Measurements from ENCODE around the gene THAP7. TPM values are rescaled to one million over a fixed set of nuclear protein-coding genes. Genes with fewer than 3 reads are reported as not detected.

THAP7 gene
- total RNA-seq, 1 experiment from 2014 or later = 41.1 TPM

Other genes with a start within 250 kb of the THAP7 start
- 0.20 and 0.48 TPM in 2 replicates for gene SERPIND1, start 228.0 kb downstream of the THAP7 start, total RNA-seq (2014; rRNA removed; shearing (Covaris generic))
- gene PI4KA, start 143.3 kb downstream of the THAP7 start, total RNA-seq (2014; rRNA removed; shearing (Covaris generic)) = 17.8 and 19.4 TPM in 2 replicates
- gene SNAP29, start 143.1 kb downstream of the THAP7 start, total RNA-seq (2014; rRNA removed; shearing (Covaris generic)) = 9.2 and 13.1 TPM in 2 replicates
- gene CRKL, start 84.7 kb downstream of the THAP7 start, total RNA-seq (2014; rRNA removed; shearing (Covaris generic)) = 26.8 and 27.8 TPM in 2 replicates
- 0.39 TPM in 1 of 2 replicates, not detected in the other for gene AIFM3, start 34.9 kb downstream of the THAP7 start, total RNA-seq (2014; rRNA removed; shearing (Covaris generic))
- 13.5 and 16.6 TPM in 2 replicates for gene LZTR1, start 19.8 kb downstream of the THAP7 start, total RNA-seq (2014; rRNA removed; shearing (Covaris generic))
- 7.8 and 10.6 TPM in 2 replicates for gene P2RX6, start 13.0 kb upstream of the THAP7 start, total RNA-seq (2014; rRNA removed; shearing (Covaris generic))
- gene SLC7A4, start 30.4 kb upstream of the THAP7 start, total RNA-seq (2014; rRNA removed; shearing (Covaris generic)) = not detected in 2 replicates
- under 0.01 TPM in 1 of 2 replicates, not detected in the other for gene LRRC74B, start 43.8 kb upstream of the THAP7 start, total RNA-seq (2014; rRNA removed; shearing (Covaris generic))